SU-DHL-6 (cell line): ENCODE data around the gene PTGIS.
A peak's percentile ranks its signal among the peaks of the same experiment; 100 is the strongest.
"Not testable (repeated sequence)": the region's sequence is repeated elsewhere in the genome, so short reads cannot be mapped to it uniquely, and the experiment has no call there.

Source experiments
- H2AFZ ChIP-seq: fragments of 200-600 bp; sonication (generic); 2 replicates; pipeline ENCODE4 v1.6.1; 2014; ENCODE audit warnings: low read depth, mild to moderate bottlenecking, moderate library complexity, mixed read lengths, antibody characterized with exemption, low read length; ENCODE audit not compliant: severe bottlenecking
- H3F3A ChIP-seq: fragments of 200-600 bp; shearing (Covaris generic); 2 replicates; pipeline ENCODE4 v1.6.0; 2016; ENCODE audit warnings: antibody characterized with exemption, mild to moderate bottlenecking; ENCODE audit not compliant: insufficient read depth
- H3K27ac ChIP-seq: fragments of 200-600 bp; sonication (generic); 2 replicates; pipeline ENCODE4 v1.5.1; 2016; ENCODE audit warnings: low read depth, mild to moderate bottlenecking, low read length, moderate library complexity, mixed read lengths
- H3K27me3 ChIP-seq: fragments of 200-600 bp; sonication (generic), shearing (Covaris generic); 2 replicates; pipeline ENCODE4 v1.6.0; 2014; ENCODE audit warnings: mild to moderate bottlenecking, low read length
- H3K36me3 ChIP-seq: fragments of 200-600 bp; sonication (generic); 2 replicates; pipeline ENCODE4 v1.6.1; 2014; ENCODE audit warnings: mild to moderate bottlenecking, low read length, mixed read lengths
- H3K4me2 ChIP-seq: fragments of 300-600, 200-600 bp; shearing (Covaris generic), sonication (generic); 2 replicates; pipeline ENCODE4 v1.6.0; 2014; ENCODE audit warnings: low read length, low read depth, mild to moderate bottlenecking; ENCODE audit not compliant: poor library complexity, severe bottlenecking
- H3K4me3 ChIP-seq: fragments of 200-600 bp; sonication (generic); 2 replicates; pipeline ENCODE4 v1.5.1; 2014; ENCODE audit warnings: antibody characterized with exemption, low read length, mild to moderate bottlenecking, mixed read lengths; ENCODE audit not compliant: insufficient read depth, poor library complexity, severe bottlenecking
- H3K79me2 ChIP-seq: fragments of 200-600 bp; sonication (generic); 2 replicates; pipeline ENCODE4 v1.6.1; 2014; ENCODE audit warnings: mild to moderate bottlenecking, low read length, moderate library complexity; ENCODE audit not compliant: insufficient read depth
- H3K9ac ChIP-seq: fragments of 200-600 bp; sonication (generic); 2 replicates; pipeline ENCODE4 v1.7.0; 2014; ENCODE audit warnings: mild to moderate bottlenecking, low read length
- H3K9me2 ChIP-seq: fragments of 200-600 bp; sonication (generic); replicated peaks from 2 replicates; pipeline ENCODE4 v1.6.1; 2014; ENCODE audit warnings: low read length; ENCODE audit not compliant: insufficient read depth
- H3K9me3 ChIP-seq: fragments of 200-600 bp; sonication (generic); 2 replicates; pipeline ENCODE4 v1.6.1; 2014; ENCODE audit warnings: low read length, mixed read lengths; ENCODE audit not compliant: insufficient read depth
- H4K20me1 ChIP-seq: fragments of 200-600 bp; sonication (generic); 2 replicates; pipeline ENCODE4 v1.6.1; 2014; ENCODE audit warnings: low read depth, mild to moderate bottlenecking, antibody characterized with exemption, low read length, moderate library complexity, mixed read lengths
- CTCF ChIP-seq: fragments of 200-600 bp; sonication (generic); IDR thresholded peaks from one replicate; pipeline ENCODE4 v1.5.1; 2017; ENCODE audit warnings: antibody characterized with exemption, mild to moderate bottlenecking, low read length, moderate library complexity; ENCODE audit not compliant: insufficient read depth, poor library complexity, severe bottlenecking
- EZH2phosphoT487 ChIP-seq: fragments of 200-600 bp; sonication (generic), shearing (Covaris generic); conservative IDR thresholded peaks from 2 replicates; pipeline ENCODE4 v1.6.1; 2018; ENCODE audit warnings: mild to moderate bottlenecking, antibody characterized with exemption, low read length, moderate library complexity, mixed read lengths

PTGIS gene

GRCh38 chr20:49567421-49568277 is at the start of gene PTGIS:
PTGIS (minus strand) TSS chr20:49568137; CDS start chr20:49568116, 21 bp downstream.
- H2AFZ ChIP-seq: no peak within 1 kb of the TSS
- H3K27me3 ChIP-seq: no peaks in the 10 kb centered on the region
- H3F3A ChIP-seq: no peaks in the 10 kb centered on the region
- H3K4me3 ChIP-seq: no peak within 1 kb of the TSS
- no peaks in the 10 kb centered on the region for H3K36me3 ChIP-seq
- no peaks in the 10 kb centered on the region for H4K20me1 ChIP-seq
- H3K9ac ChIP-seq: no peak within 1 kb of the TSS
- no peak within 1 kb of the TSS for H3K27ac ChIP-seq
- no peak within 1 kb of the TSS for H3K4me2 ChIP-seq
- H3K9me3 ChIP-seq: no peaks in the 10 kb centered on the region
- no peaks in the 10 kb centered on the region for H3K9me2 ChIP-seq
- no peaks in the 10 kb centered on the region for H3K79me2 ChIP-seq
- TF ChIP-seq CTCF: no peak

GRCh38 chr20:49617394-49617793 is 49.5 kb upstream of the PTGIS start:
- H3K79me2 ChIP-seq, H3K27me3 ChIP-seq, H4K20me1 ChIP-seq, H3K4me3 ChIP-seq, H3K27ac ChIP-seq, H2AFZ ChIP-seq, H3K9me3 ChIP-seq, H3K9ac ChIP-seq, H3K36me3 ChIP-seq, H3K9me2 ChIP-seq, H3K4me2 ChIP-seq: not testable (repeated sequence)
- peaks cover 31% of the 10 kb centered on the region for H3F3A ChIP-seq

- Histone ChIP-seq H3K4me2 (no peak overlapping the region), H3K9me2 (no peaks in the 10 kb centered on the region), H3K27ac (peak overlapping the region; percentile 9; the same call in 1 of the 2 replicates), H3K36me3 (no peaks in the 10 kb centered on the region), H3K9ac (no peak overlapping the region), H2AFZ (no peak overlapping the region), H3K9me3 (no peaks in the 10 kb centered on the region; the same call in 1 of the 2 replicates), H3K27me3 (no peaks in the 10 kb centered on the region), H3F3A (peaks cover 21% of the 10 kb centered on the region), H3K4me3 (no peak overlapping the region), H4K20me1 (no peaks in the 10 kb centered on the region), H3K79me2 (no peaks in the 10 kb centered on the region)
- TF ChIP-seq CTCF: no peak
- TF ChIP-seq EZH2phosphoT487: no peak
These were observed 48.4 kb upstream of the PTGIS start for GRCh38 chr20:49616154-49617007.
